HT-29 (cell line): ENCODE data around the gene MRPS14. TPM values are rescaled to one million over a fixed set of nuclear protein-coding genes. Genes with fewer than 3 reads are reported as not detected.

Source experiments
- small RNA-seq: library from RNA; depleted of rRNA; stranded (forward); fragments of <200 nt; gene quantifications from one replicate; pipeline ENCODE3, GENCODE V24; 2014
- total RNA-seq: library from RNA; depleted of rRNA; stranded (reverse); fragments of >200 nt; shearing (Covaris generic); gene quantifications from 2 replicates; pipeline ENCODE4 v1.2.3, GENCODE V29; 2014; rRNA removed

The MRPS14 gene
- total RNA-seq, 1 experiment from 2014 or later: 18.7 TPM

Small RNAs within 50 kb of the gene (small RNA-seq; reads per million reads assigned to genes)
- not detected for gene RF00019
- gene RNU6-307P: not detected

Other genes with a start within 250 kb of the MRPS14 start
- gene CACYBP, start 23.5 kb downstream of the MRPS14 start, total RNA-seq: 210 and 211 TPM in 2 replicates
- gene TNN, start 44.4 kb upstream of the MRPS14 start, total RNA-seq: not detected in 2 replicates
- gene KIAA0040, start 169.4 kb upstream of the MRPS14 start, total RNA-seq: 5.8 and 8.3 TPM in 2 replicates